K562 (cell line): ENCODE results near the gene XPR1. TPM values are rescaled to one million over a fixed set of nuclear protein-coding genes. Genes with fewer than 3 reads are reported as not detected.

Source experiments
- ATAC-seq: fragments of 200-7000 bp; cut with Tn5 transposase; 3 replicates; pipeline ENCODE4 v1.9.1; 2020; ENCODE audit warnings: moderate library complexity
- BruUV-seq: library from RNA; stranded (reverse); fragments of 400-500 nt; replicated peaks from 2 replicates; lab custom pipeline; 2021; lab: Mats Ljungman, UMichigan
- CTCF ChIA-PET: fragments of 300-600 bp; formaldehyde crosslinking; extraction: SDS; loops from one replicate; lab custom pipeline; 2021; ENCODE audit warnings: low intra/inter-chr PET ratio; lab: Yijun Ruan, JAX
- POLR2A ChIA-PET: fragments of 300-600, 350-650 bp; sonication (Branson Sonifier 250); formaldehyde crosslinking; extraction: SDS; loops from one replicate; lab custom pipeline; 2021; ENCODE audit warnings: antibody characterized with exemption, inconsistent platforms; lab: Yijun Ruan, JAX
- DNase-seq, 4 experiments: peaks; one replicate each; pipeline versions ENCODE4 v3.0.0 to v3.0.0-alpha.2; 2011 to 2018; ENCODE audit warnings: low spot score in 3 of 4, mixed read lengths in 3 of 4; ENCODE audit errors: extremely low read depth in 1 of 4
- FAIRE-seq: peaks from 2 replicates; lab custom pipeline; 2011; peaks lifted over from hg19 to GRCh38; lab: Jason Lieb, UNC
- H2AFZ ChIP-seq: 2 replicates; pipeline ENCODE4 v1.6.0; 2011; ENCODE audit warnings: low read depth, low read length, control low read depth, inconsistent platforms
- H3K27ac ChIP-seq: fragments of 200-600 bp; 3 replicates; pipeline ENCODE4 v1.8.0; 2011; ENCODE audit warnings: low read depth, mild to moderate bottlenecking, control low read depth, inconsistent platforms, low read length, moderate library complexity, mixed read lengths; ENCODE audit errors: extremely low read depth
- H3K27me3 ChIP-seq, 2 experiments: fragments of 300-600 bp in 1 of 2; 2 replicates in 1 of 2; 3 replicates in 1 of 2; pipeline versions ENCODE4 v1.6.0 to v1.8.0; 2011; ENCODE audit warnings: inconsistent platforms in 2 of 2, low read length in 2 of 2, mild to moderate bottlenecking in 1 of 2, mixed read lengths in 1 of 2, moderate library complexity in 1 of 2; ENCODE audit not compliant: control insufficient read depth in 2 of 2, insufficient read depth in 2 of 2
- H3K36me3 ChIP-seq: fragments of 300-600 bp; 3 replicates; pipeline ENCODE4 v1.8.0; 2011; ENCODE audit warnings: mild to moderate bottlenecking, low read length, inconsistent platforms; ENCODE audit not compliant: control insufficient read depth, insufficient read depth
- H3K4me1 ChIP-seq, 2 experiments: fragments of 200-600 bp in 1 of 2; replicated peaks in 1 of 2; 2 replicates in 1 of 2; 3 replicates in 1 of 2; pipeline versions ENCODE4 v1.5.1 to v1.8.0; 2011; ENCODE audit warnings: inconsistent platforms in 2 of 2, low read length in 2 of 2, mild to moderate bottlenecking in 1 of 2, mixed read lengths in 1 of 2, moderate library complexity in 1 of 2; ENCODE audit not compliant: control insufficient read depth in 2 of 2, insufficient read depth in 2 of 2
- H3K4me2 ChIP-seq: 2 replicates; pipeline ENCODE4 v1.6.1; 2011; ENCODE audit warnings: low read length, control low read depth, inconsistent platforms, mixed read lengths; ENCODE audit not compliant: insufficient read depth
- H3K4me3 ChIP-seq: fragments of 200-600 bp; sonication (generic), shearing (Covaris generic); 2 replicates; pipeline ENCODE4 v1.5.1; 2016; ENCODE audit warnings: control low read depth, inconsistent platforms
- H3K79me2 ChIP-seq: fragments of 200-600 bp; 3 replicates; pipeline ENCODE4 v1.8.0; 2011; ENCODE audit warnings: low read length, inconsistent platforms; ENCODE audit not compliant: control insufficient read depth, insufficient read depth
- H3K9ac ChIP-seq, 2 experiments: 2 replicates each; pipeline versions ENCODE4 v1.6.0 to v1.6.1; 2011; ENCODE audit warnings: low read depth in 2 of 2, low read length in 2 of 2, control low read depth in 1 of 2, inconsistent platforms in 1 of 2, mild to moderate bottlenecking in 1 of 2, mixed read lengths in 1 of 2; ENCODE audit not compliant: insufficient read depth in 1 of 2
- H3K9me1 ChIP-seq: one replicate; pipeline ENCODE4 v1.6.0; 2011; ENCODE audit warnings: inconsistent platforms, mild to moderate bottlenecking, low read length, moderate library complexity; ENCODE audit not compliant: control insufficient read depth, insufficient read depth
- H3K9me3 ChIP-seq: replicated peaks from 2 replicates; pipeline ENCODE4 v1.5.1; 2011; ENCODE audit warnings: low read depth, low read length, inconsistent platforms; ENCODE audit not compliant: control insufficient read depth, insufficient read depth
- H4K20me1 ChIP-seq: replicated peaks from 2 replicates; pipeline ENCODE4 v1.6.1; 2011; ENCODE audit warnings: low read length, inconsistent platforms, mixed read lengths; ENCODE audit not compliant: control insufficient read depth, insufficient read depth
- CBFA2T3 ChIP-seq: fragments of 450-650 bp; IDR thresholded peaks from 2 replicates; pipeline ENCODE4 v1.6.1; 2017
- FIP1L1 ChIP-seq: fragments of 200-400 bp; formaldehyde crosslinking; IDR thresholded peaks from 2 replicates; pipeline ENCODE4 v1.6.1; 2018; ENCODE audit warnings: mild to moderate bottlenecking, low read depth, low read length; ENCODE audit not compliant: poor library complexity, severe bottlenecking
- HSF4 ChIP-seq: fragments of 250-450 bp; sonication (Bioruptor Pico); IDR thresholded peaks from 2 replicates; pipeline ENCODE4 v2.1.2; 2022; ENCODE audit warnings: mild to moderate bottlenecking, moderate library complexity, borderline replicate concordance
- RBBP5 ChIP-seq: fragments of 200-600 bp; sonication (generic); IDR thresholded peaks from 2 replicates; pipeline ENCODE4 v1.6.1; 2012; ENCODE audit warnings: borderline replicate concordance, mild to moderate bottlenecking, low read length, control low read depth, inconsistent platforms; ENCODE audit not compliant: insufficient read depth, poor library complexity, severe bottlenecking
- SRSF7 ChIP-seq: fragments of 200-400 bp; formaldehyde crosslinking; optimal IDR thresholded peaks from 2 replicates; pipeline ENCODE3; 2017; ENCODE audit warnings: mild to moderate bottlenecking, low read depth, low read length
- SRSF9 ChIP-seq: fragments of 200-400 bp; formaldehyde crosslinking; IDR thresholded peaks from 2 replicates; pipeline ENCODE4 v1.6.1; 2017; ENCODE audit warnings: low read depth, low read length, borderline replicate concordance
- ZNF12 ChIP-seq: sonication (generic); formaldehyde crosslinking; IDR thresholded peaks from 2 replicates; pipeline ENCODE4 v1.4.0; 2020; ENCODE audit warnings: mild to moderate bottlenecking, missing genetic modification reagents
- ZNF354B ChIP-seq: fragments of 250-450 bp; sonication (Bioruptor Pico); IDR thresholded peaks from 2 replicates; pipeline ENCODE4 v1.4.0; 2020
- WGBS: fragments of 100-300 bp; shearing (Covaris generic); methylation state at CpG from one replicate; pipeline ENCODE4 v1.1.6; 2016; ENCODE audit warnings: low coverage, mixed read lengths; ENCODE audit not compliant: insufficient coverage; ENCODE audit errors: missing lambda C conversion rate; 5-methylcytosine and 5-hydroxymethylcytosine counted together
- in situ Hi-C: fragments of 300-500 bp; cut with MboI; formaldehyde crosslinking; loops from 4 replicates; pipeline ENCODE4 v1.15.0; 2018; ENCODE audit warnings: inconsistent platforms, mixed read lengths
- intact Hi-C: fragments of 100-400 bp; cut with micrococcal nuclease; formaldehyde crosslinking; loops from 2 replicates; pipeline ENCODE4 v1.14.2; 2022
- polyA plus RNA-seq, 8 experiments: library from polyadenylated mRNA; depleted of rRNA in 4 of 8; stranded (reverse) in 5 of 8; unstranded in 3 of 8; fragments of >200 nt; fragmentation: Nextera tagmentation in 2 of 8; fragmentation: Illumina TruSeq in 1 of 8; extraction: Ambion mirVana in 2 of 8; extraction: Trizol in 1 of 8; gene quantifications; 2 replicates each; pipeline versions ENCODE4 v1.2.1 to v1.2.3, GENCODE V29; 2011 to 2014; ENCODE audit warnings: inconsistent platforms in 1 of 8, missing spikeins in 1 of 8
- total RNA-seq, 7 experiments: library from RNA; depleted of rRNA in 6 of 7; stranded (reverse); fragments of >200 nt in 6 of 7; fragmentation: Illumina TruSeq in 2 of 7; extraction: Trizol in 2 of 7; gene quantifications; 2 replicates each; pipeline versions ENCODE4 v1.2.1 to v1.2.3, GENCODE V29; 2011 to 2021; ENCODE audit warnings: low replicate concordance in 1 of 7
- TF ChIP-seq, protein P1 (sequence below): sonication (generic); formaldehyde crosslinking; IDR thresholded peaks from 2 replicates; pipeline ENCODE4 v1.8.0; 2022; ENCODE audit warnings: missing genetic modification reagents, mild to moderate bottlenecking, moderate library complexity, borderline replicate concordance
- TF ChIP-seq, protein P2 (sequence below), 2 experiments: fragments of 450-650 bp; IDR thresholded peaks; 2 replicates each; pipeline ENCODE4 v1.6.1; 2016

Gene XPR1
- total and polyA plus RNA-seq, 9 of the 15 experiments (the other 6 are each of a cell fraction or from before 2014, with no cell fraction given) = 3.0 to 66.2 (median 38.6) TPM

DNA sequence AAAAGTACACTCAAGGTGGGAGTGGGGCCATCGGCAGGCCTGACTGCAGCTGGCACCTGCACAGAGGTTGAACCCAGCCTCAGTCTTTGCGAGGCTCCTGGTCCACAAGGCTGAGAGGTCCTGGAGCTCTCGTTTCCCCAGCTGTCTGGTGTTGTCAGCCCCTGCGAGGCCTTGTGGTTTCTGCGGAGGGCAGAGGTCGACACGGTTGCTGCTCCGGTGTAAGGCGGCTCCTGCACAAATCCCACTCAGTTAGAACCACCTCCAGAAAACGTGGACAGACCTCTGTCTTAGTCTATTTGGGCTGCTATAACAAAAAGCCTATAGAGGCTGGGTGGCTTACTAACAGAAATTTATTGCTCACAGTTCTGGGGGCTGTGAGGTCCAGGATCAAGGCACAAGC lies 286.7 kb downstream of the XPR1 start:
- 6% methylated on average over 10 of the region's 10 CpGs for WGBS
- CTCF ChIA-PET = no interaction called here
- Histone ChIP-seq H3K9me1 (no peaks in the 10 kb centered on the region), H3K4me1 (peaks cover 18 to 37% of the 10 kb centered on the region in 2 experiments; a peak in 4 of 5 replicates), H3K9ac (peak overlapping the region in 1 of 2 experiments; percentile 73; a peak in 2 of 4 replicates), H2AFZ (no peak overlapping the region; the same call in 1 of the 2 replicates), H3K79me2 (no peaks in the 10 kb centered on the region), H4K20me1 (no peaks in the 10 kb centered on the region), H3K36me3 (no peaks in the 10 kb centered on the region), H3K4me2 (no peak overlapping the region), H3K4me3 (no peak overlapping the region), H3K27ac (no peak overlapping the region), H3K9me3 (no peaks in the 10 kb centered on the region), H3K27me3 (no peaks in the 10 kb centered on the region; a peak in 1 of 5 replicates)
- BruUV-seq = no TSS peak
- intact Hi-C loops = no loop called here
- TF ChIP-seq ZNF12 (peak; percentile 94), SRSF9 (no peak), RBBP5 (no peak), ZNF354B (CRISPR knock-in tag) (no peak), HSF4 (no peak), SRSF7 (no peak), CBFA2T3 (peak; percentile 25; the same call in 1 of the 2 replicates), FIP1L1 (no peak)
- TF ChIP-seq, protein P1, sequence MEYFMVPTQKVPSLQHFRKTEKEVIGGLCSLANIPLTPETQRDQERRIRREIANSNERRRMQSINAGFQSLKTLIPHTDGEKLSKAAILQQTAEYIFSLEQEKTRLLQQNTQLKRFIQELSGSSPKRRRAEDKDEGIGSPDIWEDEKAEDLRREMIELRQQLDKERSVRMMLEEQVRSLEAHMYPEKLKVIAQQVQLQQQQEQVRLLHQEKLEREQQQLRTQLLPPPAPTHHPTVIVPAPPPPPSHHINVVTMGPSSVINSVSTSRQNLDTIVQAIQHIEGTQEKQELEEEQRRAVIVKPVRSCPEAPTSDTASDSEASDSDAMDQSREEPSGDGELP (CRISPR knock-in tag) = peak; percentile 70; the same call in 1 of the 2 replicates
- TF ChIP-seq, protein P2, sequence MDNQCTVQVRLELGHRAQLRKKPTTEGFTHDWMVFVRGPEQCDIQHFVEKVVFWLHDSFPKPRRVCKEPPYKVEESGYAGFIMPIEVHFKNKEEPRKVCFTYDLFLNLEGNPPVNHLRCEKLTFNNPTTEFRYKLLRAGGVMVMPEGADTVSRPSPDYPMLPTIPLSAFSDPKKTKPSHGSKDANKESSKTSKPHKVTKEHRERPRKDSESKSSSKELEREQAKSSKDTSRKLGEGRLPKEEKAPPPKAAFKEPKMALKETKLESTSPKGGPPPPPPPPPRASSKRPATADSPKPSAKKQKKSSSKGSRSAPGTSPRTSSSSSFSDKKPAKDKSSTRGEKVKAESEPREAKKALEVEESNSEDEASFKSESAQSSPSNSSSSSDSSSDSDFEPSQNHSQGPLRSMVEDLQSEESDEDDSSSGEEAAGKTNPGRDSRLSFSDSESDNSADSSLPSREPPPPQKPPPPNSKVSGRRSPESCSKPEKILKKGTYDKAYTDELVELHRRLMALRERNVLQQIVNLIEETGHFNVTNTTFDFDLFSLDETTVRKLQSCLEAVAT (IDR thresholded peaks at IDR 0.05) = 0 out of 4 replicates have a peak, but pooled peaks of 1 of the 2 experiments have one; percentile 19
- ATAC-seq (peak; percentile 48), DNase-seq (peak in 2 of 4 experiments; percentile 53 to 64), FAIRE-seq (no peak)
- POLR2A ChIA-PET = no interaction called here
- in situ Hi-C loops = no loop called here
